Measurements from ENCODE around the gene SETD9.

DNA sequence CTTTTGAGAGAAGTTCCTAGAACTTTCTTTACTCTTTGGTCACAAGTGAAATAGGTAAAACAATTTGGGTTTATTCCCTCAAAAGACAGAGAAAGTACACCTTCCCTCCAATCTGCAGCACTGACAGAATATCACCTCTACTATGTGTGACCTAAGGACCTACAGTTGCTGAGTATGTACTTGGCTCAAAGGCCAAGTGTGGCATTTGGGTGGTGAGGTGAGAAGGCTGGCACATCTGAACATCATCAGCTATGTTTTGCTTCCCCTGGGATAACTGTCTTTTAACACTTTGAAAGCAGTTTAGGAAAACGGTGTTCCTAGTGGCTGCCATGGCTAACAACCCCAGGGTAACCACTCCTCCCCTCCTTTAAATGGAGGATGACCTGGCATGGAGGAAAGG, 24.9 kb downstream of the SETD9 start:
- TF ChIP-seq, protein P1, sequence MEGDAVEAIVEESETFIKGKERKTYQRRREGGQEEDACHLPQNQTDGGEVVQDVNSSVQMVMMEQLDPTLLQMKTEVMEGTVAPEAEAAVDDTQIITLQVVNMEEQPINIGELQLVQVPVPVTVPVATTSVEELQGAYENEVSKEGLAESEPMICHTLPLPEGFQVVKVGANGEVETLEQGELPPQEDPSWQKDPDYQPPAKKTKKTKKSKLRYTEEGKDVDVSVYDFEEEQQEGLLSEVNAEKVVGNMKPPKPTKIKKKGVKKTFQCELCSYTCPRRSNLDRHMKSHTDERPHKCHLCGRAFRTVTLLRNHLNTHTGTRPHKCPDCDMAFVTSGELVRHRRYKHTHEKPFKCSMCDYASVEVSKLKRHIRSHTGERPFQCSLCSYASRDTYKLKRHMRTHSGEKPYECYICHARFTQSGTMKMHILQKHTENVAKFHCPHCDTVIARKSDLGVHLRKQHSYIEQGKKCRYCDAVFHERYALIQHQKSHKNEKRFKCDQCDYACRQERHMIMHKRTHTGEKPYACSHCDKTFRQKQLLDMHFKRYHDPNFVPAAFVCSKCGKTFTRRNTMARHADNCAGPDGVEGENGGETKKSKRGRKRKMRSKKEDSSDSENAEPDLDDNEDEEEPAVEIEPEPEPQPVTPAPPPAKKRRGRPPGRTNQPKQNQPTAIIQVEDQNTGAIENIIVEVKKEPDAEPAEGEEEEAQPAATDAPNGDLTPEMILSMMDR (IDR thresholded peaks at IDR 0.05): no peak
- TF ChIP-seq POLR2A (IDR thresholded peaks at IDR 0.05) (no peak), EP300 (IDR thresholded peaks at IDR 0.05) (no peak), POLR2AphosphoS5 (IDR thresholded peaks at IDR 0.05) (no peak)
